Upper lobe of left lung (tissue), 4 donors: Measurements from ENCODE around the gene COL17A1.

Experiments used
- CTCF ChIP-seq, 6 experiments: fragments of 450-650 bp in 4 of 6; fragments of 200-600 bp in 2 of 6; sonication (generic) in 2 of 6; IDR thresholded peaks; one replicate each; pipeline ENCODE4 v1.5.1; 2016 to 2019; ENCODE audit warnings: antibody characterized with exemption in 6 of 6
- POLR2A ChIP-seq, 4 donors: fragments of 450-650 bp; IDR thresholded peaks; one replicate each; pipeline ENCODE4 v1.5.1; 2016 to 2017; ENCODE audit warnings: antibody characterized with exemption in 4 of 4, mild to moderate bottlenecking in 2 of 4

GRCh38 chr10:103983367-103983911 lies 102.2 kb downstream of the COL17A1 start:
- TF ChIP-seq CTCF (IDR thresholded peaks at IDR 0.05) (no peak), POLR2A (IDR thresholded peaks at IDR 0.05) (no peak)
